Transverse colon (tissue), 4 donors: Measurements from ENCODE around the gene SF3B4. TPM values are rescaled to one million over a fixed set of nuclear protein-coding genes. Genes with fewer than 3 reads are reported as not detected.

Experiments
- DNase-seq: peaks from one replicate; pipeline ENCODE4 v3.0.0-alpha.2; 2019
- H3K27ac ChIP-seq, 4 donors: fragments of 200-600 bp; sonication (generic); 2 replicates each; pipeline ENCODE4 v1.5.1; 2016 to 2018; ENCODE audit warnings: inconsistent platforms in 4 of 4
- H3K27me3 ChIP-seq: fragments of 200-600 bp; sonication (generic); 2 replicates; pipeline ENCODE4 v1.5.1; 2017; ENCODE audit warnings: inconsistent platforms
- H3K36me3 ChIP-seq, 4 donors: fragments of 200-600 bp; sonication (generic); 2 replicates each; pipeline ENCODE4 v1.5.1; 2017 to 2019; ENCODE audit warnings: inconsistent platforms in 4 of 4
- H3K4me1 ChIP-seq, 4 donors: fragments of 200-600 bp; sonication (generic); 2 replicates each; pipeline ENCODE4 v1.5.1; 2017 to 2020; ENCODE audit warnings: inconsistent platforms in 4 of 4
- H3K4me3 ChIP-seq, 4 donors: fragments of 200-600 bp; sonication (generic); 1 replicate in 1 of 4; 2 replicates in 3 of 4; pipeline versions ENCODE4 v1.5.1 to v1.6.1; 2017 to 2019; ENCODE audit warnings: inconsistent platforms in 4 of 4
- H3K9me3 ChIP-seq, 2 donors: fragments of 200-600 bp; sonication (generic); 2 replicates each; pipeline ENCODE4 v1.5.1; 2017 to 2019; ENCODE audit warnings: inconsistent platforms in 2 of 2
- EP300 ChIP-seq: sonication (generic); formaldehyde crosslinking; IDR thresholded peaks from one replicate; pipeline ENCODE4 v1.6.1; 2017; ENCODE audit warnings: antibody characterized with exemption, low read depth
- POLR2A ChIP-seq: fragments of 450-650 bp; IDR thresholded peaks from one replicate; pipeline ENCODE4 v1.6.1; 2016; ENCODE audit warnings: antibody characterized with exemption, mild to moderate bottlenecking, moderate library complexity
- POLR2AphosphoS5 ChIP-seq, 3 donors: sonication (generic); formaldehyde crosslinking; IDR thresholded peaks; one replicate each; pipeline ENCODE4 v1.6.1; 2016; ENCODE audit warnings: antibody characterized with exemption in 3 of 3
- WGBS, 2 donors: methylation state at CpG; one replicate each; pipeline ENCODE4 v1.1.5; 2018; ENCODE audit warnings: low coverage in 1 of 2; 5-methylcytosine and 5-hydroxymethylcytosine counted together
- in situ Hi-C, 4 donors: fragments of 200-750 bp; cut with MboI; loops; one replicate each; pipeline versions ENCODE4 v1.15.0 to v1.15.1; 2017; ENCODE audit warnings: low sequenced_read_pairs in 3 of 4, low pct_ligation_motif_present in 1 of 4, low pct_unique_long_range_greater_than_20kb in 1 of 4
- intact Hi-C: fragments of 100-400 bp; cut with DNase I; formaldehyde crosslinking; loops from one replicate; pipeline ENCODE4 v1.15.1; 2023; ENCODE audit warnings: low total_unique reads
- total RNA-seq, 4 donors: library from RNA; depleted of rRNA; stranded (reverse); fragments of >200 nt; gene quantifications; one replicate each; pipeline ENCODE4 v1.1.0, GENCODE V29; 2016
- TF ChIP-seq, protein P1 (sequence below), 5 experiments: fragments of 200-600 bp in 3 of 5; fragments of 450-650 bp in 2 of 5; sonication (generic) in 3 of 5; IDR thresholded peaks; 1 replicate in 2 of 5; 2 replicates in 3 of 5; pipeline ENCODE4 v1.5.1; 2016 to 2017; ENCODE audit warnings: antibody characterized with exemption in 5 of 5, inconsistent platforms in 3 of 5, mild to moderate bottlenecking in 2 of 5, moderate library complexity in 1 of 5

SF3B4 gene
- total RNA-seq, 4 donors from 2014 or later, result 32.4 to 78.6 (median 46.2) TPM

DNA sequence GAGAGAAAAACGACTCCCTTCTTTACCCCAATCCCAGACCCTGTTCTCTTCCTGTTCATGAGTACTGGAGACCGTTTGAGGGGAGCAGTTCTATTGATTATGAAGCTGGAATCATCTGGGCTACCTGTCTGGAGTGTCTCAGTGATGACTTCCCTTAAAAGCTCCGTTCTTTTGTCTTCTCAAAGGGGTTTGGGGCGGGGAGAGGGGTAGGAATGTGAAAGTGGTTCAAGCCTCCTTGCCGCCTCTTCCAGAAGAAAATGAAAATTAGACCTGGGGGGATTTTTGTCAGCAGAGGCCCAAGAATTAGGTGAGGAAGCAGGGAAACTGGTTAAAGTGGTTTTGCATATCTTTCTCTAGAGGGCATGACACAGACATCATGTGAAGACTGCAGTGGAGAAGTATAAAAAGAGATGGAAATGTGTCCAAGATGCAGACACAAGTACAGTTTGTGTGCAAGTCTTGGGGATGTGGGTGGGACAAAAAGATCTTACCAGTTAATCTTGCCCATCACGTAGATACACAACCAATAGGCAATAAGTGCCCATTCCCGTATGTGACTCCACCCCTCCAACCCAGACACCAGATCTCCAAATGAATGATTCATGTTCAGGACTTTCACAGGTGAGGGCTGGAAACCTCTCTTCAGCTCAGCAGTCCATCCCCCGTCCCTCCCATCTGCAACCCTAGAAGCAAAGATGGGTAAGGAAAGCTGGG lies 9.5 kb upstream of the SF3B4 start:
- Histone ChIP-seq H3K9me3 (no peaks in the 10 kb centered on the region), H3K27ac (peak overlapping the region; percentile 90 to 96 (median 94)), H3K4me1 (peaks cover 29 to 89% (median 52%) of the 10 kb centered on the region in 4 donors), H3K4me3 (peak overlapping the region; percentile 49 to 79 (median 64)), H3K36me3 (no peaks in the 10 kb centered on the region), H3K27me3 (no peaks in the 10 kb centered on the region)
- peak; percentile 72 for DNase-seq
- no peak for TF ChIP-seq EP300
- TF ChIP-seq POLR2AphosphoS5 (IDR thresholded peaks at IDR 0.05), result peak; percentile 85 to 97 (median 97)
- peak; percentile 87 for TF ChIP-seq POLR2A
- in situ Hi-C loops (no loop called here), intact Hi-C loops (no loop called here)
- WGBS, 2 donors, result 17 to 20% methylated on average over 5 to 8 of the region's 8 CpGs

GRCh38 chr1:149936170-149936991 lies 8.8 kb upstream of the SF3B4 start, which contains the start of gene MTMR11:
MTMR11 (minus strand) TSS chr1:149936879; CDS start chr1:149936647, 232 bp downstream.
- in situ Hi-C loops, result no loop called here
- Histone ChIP-seq H3K4me3 (peak within 1 kb of the TSS; percentile 49 to 79 (median 64)), H3K27ac (peak within 1 kb of the TSS; percentile 90 to 96 (median 94)), H3K4me1 (peaks cover 24 to 89% (median 55%) of the 10 kb centered on the region in 4 donors), H3K27me3 (no peaks in the 10 kb centered on the region), H3K9me3 (no peaks in the 10 kb centered on the region), H3K36me3 (no peaks in the 10 kb centered on the region)
- TF ChIP-seq POLR2A, result peak; percentile 80
- TF ChIP-seq POLR2AphosphoS5 (IDR thresholded peaks at IDR 0.05), result peak; percentile 47 to 85 (median 67)
- TF ChIP-seq, protein P1, sequence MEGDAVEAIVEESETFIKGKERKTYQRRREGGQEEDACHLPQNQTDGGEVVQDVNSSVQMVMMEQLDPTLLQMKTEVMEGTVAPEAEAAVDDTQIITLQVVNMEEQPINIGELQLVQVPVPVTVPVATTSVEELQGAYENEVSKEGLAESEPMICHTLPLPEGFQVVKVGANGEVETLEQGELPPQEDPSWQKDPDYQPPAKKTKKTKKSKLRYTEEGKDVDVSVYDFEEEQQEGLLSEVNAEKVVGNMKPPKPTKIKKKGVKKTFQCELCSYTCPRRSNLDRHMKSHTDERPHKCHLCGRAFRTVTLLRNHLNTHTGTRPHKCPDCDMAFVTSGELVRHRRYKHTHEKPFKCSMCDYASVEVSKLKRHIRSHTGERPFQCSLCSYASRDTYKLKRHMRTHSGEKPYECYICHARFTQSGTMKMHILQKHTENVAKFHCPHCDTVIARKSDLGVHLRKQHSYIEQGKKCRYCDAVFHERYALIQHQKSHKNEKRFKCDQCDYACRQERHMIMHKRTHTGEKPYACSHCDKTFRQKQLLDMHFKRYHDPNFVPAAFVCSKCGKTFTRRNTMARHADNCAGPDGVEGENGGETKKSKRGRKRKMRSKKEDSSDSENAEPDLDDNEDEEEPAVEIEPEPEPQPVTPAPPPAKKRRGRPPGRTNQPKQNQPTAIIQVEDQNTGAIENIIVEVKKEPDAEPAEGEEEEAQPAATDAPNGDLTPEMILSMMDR (IDR thresholded peaks at IDR 0.05), result no peak
- peak; percentile 63 for DNase-seq
- intact Hi-C loops, result no loop called here
- WGBS, 2 donors, result 10 to 18% methylated on average over 2 to 18 of the region's 18 CpGs

DNA sequence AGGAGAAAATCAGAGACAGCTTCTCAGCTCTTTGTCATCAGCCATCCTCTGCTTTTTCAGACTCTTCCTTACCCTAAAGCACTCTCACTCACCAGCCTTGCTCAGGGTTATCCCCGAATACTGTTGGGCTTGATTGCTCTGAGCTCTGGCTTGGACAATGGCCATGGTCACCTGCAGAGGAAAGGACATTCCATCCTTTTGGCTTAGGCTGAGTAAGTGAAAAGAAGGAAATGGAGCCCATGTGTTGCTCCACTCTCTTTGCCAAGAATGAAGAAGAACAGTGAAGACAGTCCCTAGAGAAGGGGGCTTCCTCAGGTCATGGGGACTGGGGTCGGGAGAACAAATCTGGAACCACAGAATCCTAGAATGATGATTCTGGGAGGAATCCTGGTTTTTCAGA lies 6.8 kb upstream of the SF3B4 start:
- intact Hi-C loops (no loop called here), in situ Hi-C loops (no loop called here)
- WGBS, 2 donors, result 76 to 80% methylated on average over 2 of the region's 2 CpGs
- H3K4me3 ChIP-seq, result peak overlapping the region in 3 of 4 donors; percentile 49 to 79 (median 70)
- H3K36me3 ChIP-seq, result peaks cover 0 to 12% (median 4%) of the 10 kb centered on the region in 4 donors
- peak overlapping the region; percentile 77 to 96 (median 93) for H3K27ac ChIP-seq
- H3K27me3 ChIP-seq, result no peaks in the 10 kb centered on the region
- TF ChIP-seq EP300 (no peak), POLR2AphosphoS5 (IDR thresholded peaks at IDR 0.05) (no peak), POLR2A (no peak)
- TF ChIP-seq, protein P1 (IDR thresholded peaks at IDR 0.05), result no peak
- no peaks in the 10 kb centered on the region for H3K9me3 ChIP-seq
- DNase-seq, result no peak
- H3K4me1 ChIP-seq, result peaks cover 19 to 89% (median 55%) of the 10 kb centered on the region in 4 donors

DNA sequence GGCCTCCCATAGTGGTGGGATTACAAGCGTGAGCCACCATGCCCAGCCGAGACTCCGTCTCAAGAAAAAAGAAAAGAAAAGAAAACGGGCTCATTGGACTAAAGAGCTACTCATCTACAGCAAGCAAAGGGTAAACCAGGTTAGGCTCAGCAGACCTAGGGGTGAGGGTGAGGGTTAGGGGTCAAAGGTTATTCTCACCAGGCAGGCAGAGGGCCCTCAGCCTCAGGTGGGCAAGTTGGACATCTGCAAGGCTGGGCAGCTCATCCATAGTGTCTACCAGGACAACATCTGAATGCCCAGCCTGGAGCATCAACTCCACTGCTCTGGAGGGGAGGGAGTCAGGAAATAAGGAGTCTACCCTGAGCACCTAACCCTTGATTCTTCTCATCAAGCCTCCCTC lies 5.6 kb upstream of the SF3B4 start:
- Histone ChIP-seq H3K4me1 (peaks cover 21 to 90% (median 59%) of the 10 kb centered on the region in 4 donors), H3K27ac (peak overlapping the region; percentile 77 to 96 (median 96)), H3K27me3 (no peaks in the 10 kb centered on the region), H3K4me3 (peak overlapping the region in 1 of 4 donors; percentile 79), H3K9me3 (no peaks in the 10 kb centered on the region), H3K36me3 (peaks cover 0 to 14% (median 4%) of the 10 kb centered on the region in 4 donors)
- intact Hi-C loops (no loop called here), in situ Hi-C loops (no loop called here)
- 88 to 94% methylated on average over 4 of the region's 4 CpGs for WGBS, 2 donors
- TF ChIP-seq EP300 (no peak), POLR2A (no peak), POLR2AphosphoS5 (IDR thresholded peaks at IDR 0.05) (no peak)
- TF ChIP-seq, protein P1 (IDR thresholded peaks at IDR 0.05), result no peak
- DNase-seq, result no peak
